H1 (cell line): Measurements from ENCODE around the gene ACOT9. TPM values are rescaled to one million over a fixed set of nuclear protein-coding genes. Genes with fewer than 3 reads are reported as not detected.

Experiments used
- CTCF ChIA-PET: fragments of 300-600 bp; sonication (Branson Sonifier 250); formaldehyde crosslinking; loops from one replicate; lab custom pipeline; 2021; ENCODE audit not compliant: partially characterized antibody; lab: Charles Lee
- POLR2A ChIA-PET: fragments of 300-600 bp; sonication (Branson Sonifier 250); formaldehyde crosslinking; loops from one replicate; lab custom pipeline; 2021; ENCODE audit warnings: inconsistent platforms; ENCODE audit not compliant: partially characterized antibody; lab: Charles Lee
- DNase-seq, 2 experiments: peaks; one replicate each; pipeline versions ENCODE4 v3.0.0 to v3.0.0-alpha.2; 2010 to 2022; ENCODE audit warnings: low spot score in 2 of 2, low read depth in 1 of 2, mixed read lengths in 1 of 2
- FAIRE-seq: peaks from 2 replicates; lab custom pipeline; 2011; peaks lifted over from hg19 to GRCh38; lab: Jason Lieb, UNC
- H2AFZ ChIP-seq: 2 replicates; pipeline ENCODE4 v1.8.1; 2012; ENCODE audit warnings: low read length, inconsistent platforms
- H2AK5ac ChIP-seq: 2 replicates; pipeline ENCODE4 v1.6.1; 2013; ENCODE audit warnings: low read depth, low read length
- H2BK120ac ChIP-seq: replicated peaks from 2 replicates; pipeline ENCODE3; 2013; ENCODE audit warnings: low read depth, low read length, inconsistent platforms
- H2BK12ac ChIP-seq: 2 replicates; pipeline ENCODE4 v1.6.1; 2013; ENCODE audit warnings: low read depth, low read length
- H2BK15ac ChIP-seq: 2 replicates; pipeline ENCODE4 v1.6.1; 2013; ENCODE audit warnings: low read length
- H2BK20ac ChIP-seq: 2 replicates; pipeline ENCODE4 v1.6.1; 2013; ENCODE audit warnings: low read length
- H2BK5ac ChIP-seq: 2 replicates; pipeline ENCODE4 v1.6.1; 2013; ENCODE audit warnings: low read depth, low read length
- H3K14ac ChIP-seq: 2 replicates; pipeline ENCODE4 v1.6.1; 2013; ENCODE audit warnings: inconsistent platforms; ENCODE audit not compliant: insufficient read length
- H3K18ac ChIP-seq: 2 replicates; pipeline ENCODE4 v1.6.1; 2013; ENCODE audit warnings: low read length; ENCODE audit errors: extremely low read depth
- H3K23ac ChIP-seq: 2 replicates; pipeline ENCODE4 v1.6.1; 2013; ENCODE audit warnings: inconsistent platforms; ENCODE audit not compliant: insufficient read length
- H3K23me2 ChIP-seq: 2 replicates; pipeline ENCODE4 v1.6.1; 2013; ENCODE audit warnings: low read depth, low read length
- H3K27ac ChIP-seq: 2 replicates; pipeline ENCODE4 v1.6.1; 2011; ENCODE audit warnings: low read depth, low read length, inconsistent platforms
- H3K27me3 ChIP-seq, 4 experiments: replicated peaks in 1 of 4; 1 replicate in 1 of 4; 2 replicates in 3 of 4; pipeline versions ENCODE4 v1.6.1 to v1.8.1; 2011 to 2013; ENCODE audit warnings: low read length in 3 of 4, mild to moderate bottlenecking in 3 of 4, inconsistent platforms in 2 of 4, mixed read lengths in 2 of 4, moderate library complexity in 1 of 4; ENCODE audit not compliant: control insufficient read depth in 3 of 4, insufficient read depth in 3 of 4; ENCODE audit errors: extremely low read depth in 1 of 4
- H3K36me3 ChIP-seq, 4 experiments: 2 replicates each; pipeline versions ENCODE4 v1.6.1 to v1.8.1; 2011 to 2013; ENCODE audit warnings: mild to moderate bottlenecking in 4 of 4, low read length in 3 of 4, moderate library complexity in 2 of 4, control low read depth in 1 of 4, inconsistent platforms in 1 of 4; ENCODE audit not compliant: insufficient read depth in 4 of 4, control insufficient read depth in 2 of 4
- H3K4ac ChIP-seq: replicated peaks from 2 replicates; pipeline ENCODE3; 2013; ENCODE audit warnings: low read length, low read depth, mixed read lengths, inconsistent platforms; ENCODE audit not compliant: insufficient read length
- H3K4me1 ChIP-seq, 4 experiments: replicated peaks in 1 of 4; 1 replicate in 1 of 4; 2 replicates in 3 of 4; pipeline versions ENCODE4 v1.6.1 to v1.8.1; 2011 to 2013; ENCODE audit warnings: low read length in 3 of 4, inconsistent platforms in 2 of 4, mixed read lengths in 1 of 4; ENCODE audit not compliant: insufficient read depth in 4 of 4, control insufficient read depth in 3 of 4
- H3K4me2 ChIP-seq, 2 experiments: 2 replicates each; pipeline versions ENCODE4 v1.6.1 to v1.8.1; 2011 to 2013; ENCODE audit warnings: low read depth in 2 of 2, low read length in 2 of 2, control low read depth in 1 of 2, inconsistent platforms in 1 of 2, mild to moderate bottlenecking in 1 of 2; ENCODE audit not compliant: insufficient read depth in 1 of 2
- H3K4me3 ChIP-seq, 4 experiments: fragments of 200-600, 300-600 bp in 1 of 4; sonication (generic), shearing (Covaris generic), sonication (Bioruptor Twin) in 1 of 4; 2 replicates each; pipeline versions ENCODE4 v1.5.1 to v1.8.1; 2011 to 2016; ENCODE audit warnings: low read length in 4 of 4, low read depth in 3 of 4, control low read depth in 2 of 4, inconsistent platforms in 2 of 4, mild to moderate bottlenecking in 2 of 4, mixed read lengths in 1 of 4, moderate library complexity in 1 of 4; ENCODE audit not compliant: insufficient read depth in 2 of 4; ENCODE audit errors: extremely low read depth in 1 of 4
- H3K56ac ChIP-seq: replicated peaks from 2 replicates; pipeline ENCODE3; 2013; ENCODE audit warnings: low read depth, mild to moderate bottlenecking, mixed read lengths, low read length, inconsistent platforms; ENCODE audit not compliant: insufficient read length
- H3K79me1 ChIP-seq: 2 replicates; pipeline ENCODE4 v1.6.1; 2013; ENCODE audit warnings: low read depth, low read length, control low read depth
- H3K79me2 ChIP-seq, 2 experiments: 2 replicates each; pipeline versions ENCODE4 v1.6.1 to v1.8.1; 2012 to 2013; ENCODE audit warnings: low read length in 2 of 2, mild to moderate bottlenecking in 2 of 2, inconsistent platforms in 1 of 2; ENCODE audit not compliant: insufficient read depth in 2 of 2, control insufficient read depth in 1 of 2
- H3K9ac ChIP-seq, 4 experiments: replicated peaks in 1 of 4; 1 replicate in 1 of 4; 2 replicates in 3 of 4; pipeline versions ENCODE4 v1.6.1 to v1.8.1; 2011 to 2013; ENCODE audit warnings: low read depth in 3 of 4, low read length in 3 of 4, control low read depth in 2 of 4, mild to moderate bottlenecking in 2 of 4, moderate library complexity in 2 of 4, inconsistent platforms in 1 of 4; ENCODE audit errors: extremely low read depth in 1 of 4
- H3K9me3 ChIP-seq, 2 experiments: 2 replicates each; pipeline versions ENCODE4 v1.6.1 to v1.8.1; 2012 to 2013; ENCODE audit warnings: mild to moderate bottlenecking in 2 of 2, moderate library complexity in 2 of 2, control low read depth in 1 of 2, inconsistent platforms in 1 of 2, low read depth in 1 of 2, low read length in 1 of 2, mixed read lengths in 1 of 2; ENCODE audit not compliant: insufficient read depth in 2 of 2
- H4K20me1 ChIP-seq, 2 experiments: replicated peaks in 1 of 2; 2 replicates each; pipeline versions ENCODE3 to v1.8.1; 2011 to 2013; ENCODE audit warnings: inconsistent platforms in 2 of 2, low read length in 2 of 2, mild to moderate bottlenecking in 1 of 2; ENCODE audit not compliant: insufficient read depth in 2 of 2, control insufficient read depth in 1 of 2
- H4K5ac ChIP-seq: 2 replicates; pipeline ENCODE4 v1.6.1; 2013; ENCODE audit warnings: low read length, low read depth, mixed read lengths, inconsistent platforms; ENCODE audit not compliant: insufficient read length
- H4K8ac ChIP-seq: 2 replicates; pipeline ENCODE4 v1.8.0; 2013; ENCODE audit warnings: mild to moderate bottlenecking, moderate library complexity, low read length, inconsistent platforms; ENCODE audit not compliant: insufficient read depth; ENCODE audit errors: extremely low read depth
- H4K91ac ChIP-seq: replicated peaks from 2 replicates; pipeline ENCODE3; 2013; ENCODE audit warnings: low read length, mixed read lengths, inconsistent platforms; ENCODE audit not compliant: insufficient read length
- HDAC6 ChIP-seq: IDR thresholded peaks from one replicate; pipeline ENCODE4 v1.7.1; 2012; ENCODE audit warnings: low read depth, mild to moderate bottlenecking, inconsistent platforms, low read length, moderate library complexity
- RNF2 ChIP-seq: fragments of 200-900, 300-1000 bp; sonication (generic); IDR thresholded peaks from 2 replicates; pipeline ENCODE4 v1.7.1; 2016; ENCODE audit warnings: borderline replicate concordance, low read depth, mild to moderate bottlenecking, antibody characterized with exemption, low read length; ENCODE audit not compliant: poor library complexity, severe bottlenecking; ENCODE audit errors: missing control alignments
- TAF1 ChIP-seq: IDR thresholded peaks from 2 replicates; pipeline ENCODE4 v1.6.1; 2011; ENCODE audit warnings: mild to moderate bottlenecking, low read depth, low read length
- ZNF274 ChIP-seq: IDR thresholded peaks from 2 replicates; pipeline ENCODE4 v1.7.0; 2012; ENCODE audit warnings: low read length, borderline replicate concordance; ENCODE audit errors: extremely low read depth
- WGBS, 2 experiments: shearing (Covaris generic) in 1 of 2; methylation state at CpG; one replicate each; pipeline versions ENCODE4 v1.1.6 to v1.1.7; 2013 to 2015; ENCODE audit warnings: low lambda C conversion rate in 2 of 2, mixed read lengths in 2 of 2, inconsistent platforms in 1 of 2, low coverage in 1 of 2, missing lambda C conversion rate in 1 of 2; ENCODE audit not compliant: insufficient replicate concordance in 2 of 2, insufficient coverage in 1 of 2, insufficient read length in 1 of 2; ENCODE audit errors: extremely low coverage in 1 of 2, missing lambda C conversion rate in 1 of 2; 5-methylcytosine and 5-hydroxymethylcytosine counted together
- polyA plus RNA-seq, 7 experiments: library from polyadenylated mRNA; depleted of rRNA in 3 of 7; stranded (reverse) in 5 of 7; unstranded in 2 of 7; fragments of >200 nt in 5 of 7; fragments of 200-250 nt in 2 of 7; gene quantifications; 1 replicate in 5 of 7; 2 replicates in 1 of 7; 4 replicates in 1 of 7; pipeline versions ENCODE4 v1.2.1 to v1.2.3, GENCODE V29; 2011 to 2013; ENCODE audit warnings: missing spikeins in 2 of 7, mixed read lengths in 2 of 7
- total RNA-seq: library from RNA; stranded (reverse); fragmentation: NEBNext Ultra II Directional; extraction: Animal tissue kit (Norgen Biotek cat#: 25700); gene quantifications from 2 replicates; pipeline ENCODE4 v1.2.1, GENCODE V29; 2021

The ACOT9 gene
- total and polyA plus RNA-seq, 2 of the 8 experiments (the other 6 are each of a cell fraction or from before 2014, with no cell fraction given): 20.7 to 39.5 TPM

DNA sequence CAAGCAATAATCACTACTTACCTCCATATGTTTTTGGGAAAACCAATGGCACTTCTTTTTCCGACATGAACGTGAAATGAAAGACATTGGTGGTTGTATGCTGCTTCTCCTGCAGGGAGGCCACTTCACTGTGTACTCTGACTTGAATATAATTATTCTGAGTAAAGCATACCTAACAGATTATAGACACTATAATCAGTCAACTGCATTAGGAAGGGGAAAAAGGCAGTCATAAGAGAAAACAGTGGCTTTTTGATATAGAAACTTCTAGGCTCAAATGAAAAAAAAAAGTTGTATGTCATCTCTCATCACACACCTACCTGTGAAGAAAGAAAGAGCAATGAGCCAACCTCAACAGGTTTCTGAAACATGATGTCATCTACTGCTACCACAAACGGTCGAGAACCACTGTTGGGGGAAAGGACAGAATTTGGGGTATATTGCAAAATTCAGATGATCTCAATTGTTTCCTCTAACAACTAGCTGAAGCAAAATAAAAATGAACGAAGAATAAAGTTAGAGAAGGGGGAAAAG, 38.3 kb downstream of the ACOT9 start:
- Histone ChIP-seq H3K23ac (no peak overlapping the region), H3K79me2 (no peaks in the 10 kb centered on the region), H3K9me3 (no peaks in the 10 kb centered on the region), H4K5ac (no peak overlapping the region), H3K4ac (no peak overlapping the region), H4K91ac (no peak overlapping the region), H3K4me2 (no peak overlapping the region), H2BK120ac (no peak overlapping the region), H2BK15ac (no peak overlapping the region), H3K27ac (no peak overlapping the region), H3K4me3 (no peak overlapping the region), H3K36me3 (peaks cover 0 to 30% (median 15%) of the 10 kb centered on the region in 4 experiments; a peak in 4 of 8 replicates), H3K14ac (no peak overlapping the region), H3K9ac (no peak overlapping the region), H4K20me1 (no peaks in the 10 kb centered on the region), H2AK5ac (no peak overlapping the region), H3K18ac (no peak overlapping the region), H3K56ac (no peak overlapping the region), H2BK5ac (no peak overlapping the region), H3K79me1 (no peaks in the 10 kb centered on the region), H3K27me3 (no peaks in the 10 kb centered on the region), H3K4me1 (no peaks in the 10 kb centered on the region), H2BK20ac (no peak overlapping the region), H3K23me2 (no peaks in the 10 kb centered on the region), H4K8ac (no peak overlapping the region), H2BK12ac (no peak overlapping the region), H2AFZ (no peak overlapping the region)
- no peak for FAIRE-seq
- TF ChIP-seq RNF2 (no peak), TAF1 (no peak), HDAC6 (no peak), ZNF274 (no peak)
- ChIA-PET CTCF (no interaction called here), POLR2A (no interaction called here)
- 100% methylated on average over 5 of the region's 5 CpGs; no CpG with 5 or more reads in 1 of the 2 experiments for WGBS, 2 experiments
- DNase-seq: no peak
